Measurements from ENCODE around the gene FGF7. TPM values are rescaled to one million over a fixed set of nuclear protein-coding genes. Genes with fewer than 3 reads are reported as not detected.
"Not testable (repeated sequence)": the region's sequence is repeated elsewhere in the genome, so short reads cannot be mapped to it uniquely, and the experiment has no call there.

The FGF7 gene
- total RNA-seq, 1 donor from 2014 or later = not detected

GRCh38 chr15:49471733-49472132 lies 48.7 kb downstream of the FGF7 start:
- no peak overlapping the region for H3K4me3 ChIP-seq (ENCODE audit: low read depth, low read length)
- no peaks in the 10 kb centered on the region for H3K27me3 ChIP-seq (ENCODE audit: control insufficient read depth, insufficient read depth, low read length)

GRCh38 chr15:49472338-49472737 lies 49.3 kb downstream of the FGF7 start:
- no peak overlapping the region for H3K4me3 ChIP-seq (ENCODE audit: low read depth, low read length)
- no peaks in the 10 kb centered on the region for H3K27me3 ChIP-seq (ENCODE audit: control insufficient read depth, insufficient read depth, low read length)
- no peak for DNase-seq (ENCODE audit: low read depth)
- TF ChIP-seq CTCF (IDR thresholded peaks at IDR 0.05; ENCODE audit: insufficient read depth, low read length, poor library complexity, severe bottlenecking) = no peak
- H3K36me3 ChIP-seq (ENCODE audit: control insufficient read depth, insufficient read depth, low read length) = no peaks in the 10 kb centered on the region

More at GRCh38 chr15:49471733-49472132, 48.7 kb downstream of the FGF7 start:
- no peak for TF ChIP-seq CTCF (IDR thresholded peaks at IDR 0.05; ENCODE audit: insufficient read depth, low read length, poor library complexity, severe bottlenecking)
- no peaks in the 10 kb centered on the region for H3K36me3 ChIP-seq (ENCODE audit: control insufficient read depth, insufficient read depth, low read length)
- no peak for DNase-seq (ENCODE audit: low read depth)

- TF ChIP-seq CTCF (IDR thresholded peaks at IDR 0.05; ENCODE audit: insufficient read depth, low read length, poor library complexity, severe bottlenecking) = no peak
- Histone ChIP-seq H3K27me3 (ENCODE audit: control insufficient read depth, insufficient read depth, low read length) (no peaks in the 10 kb centered on the region), H3K4me3 (ENCODE audit: low read depth, low read length) (no peak overlapping the region), H3K36me3 (ENCODE audit: control insufficient read depth, insufficient read depth, low read length) (no peaks in the 10 kb centered on the region)
- no peak for DNase-seq (ENCODE audit: low read depth)
Measured at GRCh38 chr15:49473031-49473430, 50.0 kb downstream of the FGF7 start.

- H3K27me3 ChIP-seq (ENCODE audit: control insufficient read depth, insufficient read depth, low read length); H3K36me3 ChIP-seq (ENCODE audit: control insufficient read depth, insufficient read depth, low read length); DNase-seq (ENCODE audit: low read depth); H3K4me3 ChIP-seq (ENCODE audit: low read depth, low read length): not testable (repeated sequence)
Measured at GRCh38 chr15:49478021-49478420, 55.0 kb downstream of the FGF7 start.

GRCh38 chr15:49478982-49479381 lies 55.9 kb downstream of the FGF7 start:
- H3K27me3 ChIP-seq (ENCODE audit: control insufficient read depth, insufficient read depth, low read length) = not testable (repeated sequence)

GRCh38 chr15:49485401-49485800 lies 62.4 kb downstream of the FGF7 start:
- not testable (repeated sequence) for H3K27me3 ChIP-seq (ENCODE audit: control insufficient read depth, insufficient read depth, low read length); H3K36me3 ChIP-seq (ENCODE audit: control insufficient read depth, insufficient read depth, low read length); H3K4me3 ChIP-seq (ENCODE audit: low read depth, low read length); DNase-seq (ENCODE audit: low read depth)

More at GRCh38 chr15:49478982-49479381, 55.9 kb downstream of the FGF7 start:
- DNase-seq (ENCODE audit: low read depth); H3K4me3 ChIP-seq (ENCODE audit: low read depth, low read length); H3K36me3 ChIP-seq (ENCODE audit: control insufficient read depth, insufficient read depth, low read length): not testable (repeated sequence)

- no peak for TF ChIP-seq CTCF (IDR thresholded peaks at IDR 0.05; ENCODE audit: insufficient read depth, low read length, poor library complexity, severe bottlenecking)
- Histone ChIP-seq H3K36me3 (ENCODE audit: control insufficient read depth, insufficient read depth, low read length) (no peaks in the 10 kb centered on the region), H3K27me3 (ENCODE audit: control insufficient read depth, insufficient read depth, low read length) (no peaks in the 10 kb centered on the region), H3K4me3 (ENCODE audit: low read depth, low read length) (no peak overlapping the region)
- DNase-seq (ENCODE audit: low read depth) = no peak
Measured at GRCh38 chr15:49490966-49491365, 67.9 kb downstream of the FGF7 start.

Data from kidney epithelial cell (primary cell).